ENCODE measurements around the gene TXN. TPM values are rescaled to one million over a fixed set of nuclear protein-coding genes. Genes with fewer than 3 reads are reported as not detected.

TXN gene
- total RNA-seq, 4 donors from 2014 or later = 44.9 to 130 (median 58.5) TPM

DNA sequence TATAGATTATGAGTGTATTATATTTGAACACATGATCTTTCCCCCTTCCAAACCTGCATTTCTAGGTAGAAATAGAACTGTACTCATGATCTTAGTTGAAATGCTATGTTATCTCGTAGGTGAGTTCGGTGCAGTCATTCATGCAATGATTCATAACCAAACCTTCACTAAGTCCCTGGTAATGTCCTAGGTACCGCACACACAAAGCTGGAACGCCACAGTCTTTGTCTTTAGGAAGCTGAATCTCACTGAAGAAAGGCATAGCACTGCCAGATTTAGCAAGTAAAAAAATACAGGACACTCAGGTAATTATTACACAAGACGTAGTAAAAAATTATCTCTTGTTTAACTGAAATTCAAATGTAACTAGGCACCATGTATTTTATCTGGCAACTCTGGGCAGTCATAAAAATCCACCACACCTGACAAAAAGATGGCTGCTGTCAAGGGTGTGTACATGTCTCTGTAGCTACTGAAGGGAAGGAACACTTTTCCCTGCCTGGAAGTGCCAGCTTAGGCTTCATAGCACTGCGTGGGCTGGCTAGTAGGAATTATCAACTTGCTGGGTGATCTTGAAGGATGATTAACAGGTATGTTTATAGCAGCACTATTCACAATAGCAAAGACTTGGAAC, 28.0 kb upstream of the TXN start:
- intact Hi-C loops (cut with DNase I; ENCODE audit: low total_unique reads) = no loop called here
- Histone ChIP-seq H3K9me3 (no peaks in the 10 kb centered on the region), H3K27me3 (no peaks in the 10 kb centered on the region), H3K4me1 (no peaks in the 10 kb centered on the region), H3K27ac (no peak overlapping the region), H3K36me3 (no peaks in the 10 kb centered on the region), H3K4me3 (no peak overlapping the region)
- no peak for DNase-seq
- ATAC-seq = no peak
- TF ChIP-seq POLR2A (IDR thresholded peaks at IDR 0.05) = no peak
- TF ChIP-seq, protein P1, sequence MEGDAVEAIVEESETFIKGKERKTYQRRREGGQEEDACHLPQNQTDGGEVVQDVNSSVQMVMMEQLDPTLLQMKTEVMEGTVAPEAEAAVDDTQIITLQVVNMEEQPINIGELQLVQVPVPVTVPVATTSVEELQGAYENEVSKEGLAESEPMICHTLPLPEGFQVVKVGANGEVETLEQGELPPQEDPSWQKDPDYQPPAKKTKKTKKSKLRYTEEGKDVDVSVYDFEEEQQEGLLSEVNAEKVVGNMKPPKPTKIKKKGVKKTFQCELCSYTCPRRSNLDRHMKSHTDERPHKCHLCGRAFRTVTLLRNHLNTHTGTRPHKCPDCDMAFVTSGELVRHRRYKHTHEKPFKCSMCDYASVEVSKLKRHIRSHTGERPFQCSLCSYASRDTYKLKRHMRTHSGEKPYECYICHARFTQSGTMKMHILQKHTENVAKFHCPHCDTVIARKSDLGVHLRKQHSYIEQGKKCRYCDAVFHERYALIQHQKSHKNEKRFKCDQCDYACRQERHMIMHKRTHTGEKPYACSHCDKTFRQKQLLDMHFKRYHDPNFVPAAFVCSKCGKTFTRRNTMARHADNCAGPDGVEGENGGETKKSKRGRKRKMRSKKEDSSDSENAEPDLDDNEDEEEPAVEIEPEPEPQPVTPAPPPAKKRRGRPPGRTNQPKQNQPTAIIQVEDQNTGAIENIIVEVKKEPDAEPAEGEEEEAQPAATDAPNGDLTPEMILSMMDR (IDR thresholded peaks at IDR 0.05 in 4 of 5, conservative IDR thresholded peaks at IDR 0.05 in 1 of 5) = no peak
- in situ Hi-C loops (cut with MboI; ENCODE audit: low sequenced_read_pairs in 4 of 4) = no loop called here

DNA sequence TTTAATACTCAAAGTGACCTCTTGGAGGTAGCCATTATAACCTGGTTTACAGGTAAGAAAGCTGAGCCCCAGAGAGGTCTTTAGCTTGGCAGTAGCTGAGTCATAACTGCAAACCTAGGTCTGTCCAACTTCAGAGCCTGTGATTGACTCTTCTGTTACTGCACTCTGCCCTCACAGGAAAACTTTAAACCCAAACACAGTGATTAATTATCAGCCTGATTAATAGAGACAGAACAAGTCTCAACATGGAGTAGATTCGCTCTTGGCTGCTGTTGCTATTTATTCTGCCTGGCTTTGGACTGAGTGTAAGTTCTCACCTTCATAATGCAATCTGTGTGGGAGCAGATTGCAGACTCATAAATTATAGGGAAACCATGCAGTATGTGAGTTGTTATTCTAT, 27.4 kb upstream of the TXN start:
- ATAC-seq (no peak), DNase-seq (no peak)
- no peak for TF ChIP-seq POLR2A (IDR thresholded peaks at IDR 0.05)
- H3K27me3 ChIP-seq = no peaks in the 10 kb centered on the region
- no peaks in the 10 kb centered on the region for H3K36me3 ChIP-seq
- no peak overlapping the region for H3K27ac ChIP-seq
- H3K4me3 ChIP-seq = no peak overlapping the region
- intact Hi-C loops (cut with DNase I; ENCODE audit: low total_unique reads) = no loop called here
- H3K9me3 ChIP-seq = no peaks in the 10 kb centered on the region
- in situ Hi-C loops (cut with MboI; ENCODE audit: low sequenced_read_pairs in 4 of 4) = no loop called here
- no peaks in the 10 kb centered on the region for H3K4me1 ChIP-seq

DNA sequence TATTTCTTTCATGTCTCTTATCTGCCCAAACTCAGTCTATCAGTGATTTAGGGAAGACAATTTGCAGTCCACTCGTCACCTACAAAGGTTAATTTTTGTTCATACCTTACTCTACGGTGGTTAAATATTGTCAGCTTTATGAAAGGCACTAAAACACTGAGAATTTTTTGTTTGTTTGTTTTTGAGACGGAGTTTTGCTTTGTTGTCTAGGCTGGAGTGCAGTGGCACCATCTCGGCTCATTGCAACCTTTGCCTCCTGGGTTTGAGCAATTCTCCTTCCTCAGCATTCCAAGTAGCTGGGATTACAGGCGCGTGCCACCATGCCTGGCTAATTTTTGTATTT, 26.4 kb upstream of the TXN start:
- ATAC-seq (no peak), DNase-seq (no peak)
- intact Hi-C loops (cut with DNase I; ENCODE audit: low total_unique reads) = no loop called here
- Histone ChIP-seq H3K9me3 (no peaks in the 10 kb centered on the region), H3K27me3 (no peaks in the 10 kb centered on the region), H3K4me3 (no peak overlapping the region), H3K36me3 (no peaks in the 10 kb centered on the region), H3K27ac (no peak overlapping the region), H3K4me1 (no peaks in the 10 kb centered on the region)
- in situ Hi-C loops (cut with MboI; ENCODE audit: low sequenced_read_pairs in 4 of 4) = no loop called here
- TF ChIP-seq POLR2A (IDR thresholded peaks at IDR 0.05) = no peak
- TF ChIP-seq, protein P1 (IDR thresholded peaks at IDR 0.05 in 4 of 5, conservative IDR thresholded peaks at IDR 0.05 in 1 of 5) = no peak

DNA sequence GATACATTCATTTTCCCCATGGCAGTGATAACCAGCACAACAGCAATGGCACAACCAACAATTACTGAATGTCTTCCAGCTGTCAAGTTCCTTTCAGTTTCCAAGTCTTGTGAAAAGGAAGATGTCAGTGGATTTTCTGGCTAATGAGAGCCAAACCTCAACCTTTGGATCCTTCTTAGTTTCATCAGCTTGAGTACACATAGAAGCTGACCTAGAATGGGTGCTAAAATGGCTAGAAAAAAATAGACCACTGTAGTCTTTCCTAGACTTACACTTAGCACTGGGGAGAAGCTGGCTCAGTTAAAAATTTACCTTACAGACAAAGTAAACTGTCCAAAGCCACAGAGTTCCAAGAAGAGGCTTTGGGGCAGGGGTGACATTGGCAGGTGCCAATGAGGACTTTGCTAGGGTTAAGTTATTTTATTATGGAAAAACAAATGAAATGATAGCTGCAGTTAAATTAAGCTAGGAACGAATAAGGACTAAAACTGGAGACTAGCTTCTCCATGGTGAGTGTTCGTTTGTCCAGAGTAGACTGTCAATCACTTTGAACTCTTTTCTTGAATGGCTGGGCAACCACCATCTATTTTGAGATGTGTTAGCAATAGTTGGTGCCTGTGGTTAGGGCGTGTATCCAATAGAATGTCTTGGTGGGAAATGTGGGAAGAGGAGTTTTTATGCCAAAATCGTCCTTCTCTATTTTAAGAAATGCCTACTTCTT, 25.9 kb upstream of the TXN start:
- no peaks in the 10 kb centered on the region for H3K9me3 ChIP-seq
- intact Hi-C loops (cut with DNase I; ENCODE audit: low total_unique reads) (no loop called here), in situ Hi-C loops (cut with MboI; ENCODE audit: low sequenced_read_pairs in 4 of 4) (no loop called here)
- H3K4me3 ChIP-seq = no peak overlapping the region
- DNase-seq (no peak), ATAC-seq (no peak)
- H3K36me3 ChIP-seq = no peaks in the 10 kb centered on the region
- no peaks in the 10 kb centered on the region for H3K27me3 ChIP-seq
- no peaks in the 10 kb centered on the region for H3K4me1 ChIP-seq
- no peak overlapping the region for H3K27ac ChIP-seq
- TF ChIP-seq, protein P1 (IDR thresholded peaks at IDR 0.05 in 4 of 5, conservative IDR thresholded peaks at IDR 0.05 in 1 of 5) = no peak
- TF ChIP-seq POLR2A (IDR thresholded peaks at IDR 0.05) = no peak

DNA sequence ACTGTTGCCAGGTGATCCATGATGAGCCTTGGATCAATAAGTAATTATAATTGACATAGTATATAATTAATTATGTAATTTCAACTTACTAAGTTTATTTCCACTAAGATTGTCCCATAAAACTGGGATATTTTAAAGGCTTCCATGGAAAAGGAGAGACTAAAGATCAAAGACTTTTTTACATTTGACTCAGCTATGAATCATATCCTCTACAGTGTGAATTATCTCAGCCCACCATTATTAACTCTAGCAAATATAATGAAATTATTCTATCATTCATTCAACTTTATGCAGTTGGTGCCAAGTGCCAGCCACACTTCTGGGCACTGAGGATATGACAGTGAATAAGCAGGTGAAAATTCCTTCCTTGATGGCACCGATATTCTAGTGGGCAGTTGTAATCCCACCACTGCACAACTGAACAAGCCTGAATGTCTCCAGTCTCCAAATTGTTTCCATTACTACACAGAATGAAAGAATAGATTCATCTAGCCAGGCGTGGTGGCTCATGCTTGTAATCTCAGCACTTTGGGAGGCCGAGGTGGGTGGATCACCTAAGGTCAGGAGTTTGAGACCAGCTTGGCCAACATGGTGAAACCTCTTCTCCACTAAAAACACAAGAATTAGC, 21.9 kb upstream of the TXN start:
- no peak for DNase-seq
- H3K4me3 ChIP-seq = no peak overlapping the region
- no peaks in the 10 kb centered on the region for H3K36me3 ChIP-seq
- no peak for TF ChIP-seq POLR2A (IDR thresholded peaks at IDR 0.05)
- TF ChIP-seq, protein P1 (IDR thresholded peaks at IDR 0.05 in 4 of 5, conservative IDR thresholded peaks at IDR 0.05 in 1 of 5) = no peak
- no peaks in the 10 kb centered on the region for H3K27me3 ChIP-seq
- intact Hi-C loops (cut with DNase I; ENCODE audit: low total_unique reads) = no loop called here
- in situ Hi-C loops (cut with MboI; ENCODE audit: low sequenced_read_pairs in 4 of 4) = no loop called here
- no peak overlapping the region for H3K27ac ChIP-seq
- H3K4me1 ChIP-seq = no peaks in the 10 kb centered on the region
- no peak for ATAC-seq
- no peaks in the 10 kb centered on the region for H3K9me3 ChIP-seq

All from gastrocnemius medialis (tissue), 4 donors.